ENCODE measurements around the gene RAI14.

DNA sequence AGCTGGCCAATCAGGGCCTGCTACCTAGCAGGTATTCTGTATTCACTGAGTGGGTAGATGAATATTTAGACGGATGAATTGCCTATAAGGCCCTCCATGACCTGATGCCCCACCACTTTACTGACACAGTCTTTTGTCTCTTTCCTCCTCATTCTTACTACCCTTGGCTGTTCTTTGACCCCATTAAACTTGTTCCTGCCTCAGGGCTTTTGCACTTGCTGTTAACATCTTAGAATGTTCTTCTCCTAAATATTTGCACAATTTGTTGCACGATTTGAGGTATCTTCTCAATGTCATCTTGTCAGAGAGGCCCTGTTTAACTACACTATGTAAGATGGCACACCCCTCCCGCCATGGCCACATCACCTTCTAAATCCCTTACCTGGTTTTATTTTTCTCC, 179.5 kb downstream of the RAI14 start:
- TF ChIP-seq, protein P1, sequence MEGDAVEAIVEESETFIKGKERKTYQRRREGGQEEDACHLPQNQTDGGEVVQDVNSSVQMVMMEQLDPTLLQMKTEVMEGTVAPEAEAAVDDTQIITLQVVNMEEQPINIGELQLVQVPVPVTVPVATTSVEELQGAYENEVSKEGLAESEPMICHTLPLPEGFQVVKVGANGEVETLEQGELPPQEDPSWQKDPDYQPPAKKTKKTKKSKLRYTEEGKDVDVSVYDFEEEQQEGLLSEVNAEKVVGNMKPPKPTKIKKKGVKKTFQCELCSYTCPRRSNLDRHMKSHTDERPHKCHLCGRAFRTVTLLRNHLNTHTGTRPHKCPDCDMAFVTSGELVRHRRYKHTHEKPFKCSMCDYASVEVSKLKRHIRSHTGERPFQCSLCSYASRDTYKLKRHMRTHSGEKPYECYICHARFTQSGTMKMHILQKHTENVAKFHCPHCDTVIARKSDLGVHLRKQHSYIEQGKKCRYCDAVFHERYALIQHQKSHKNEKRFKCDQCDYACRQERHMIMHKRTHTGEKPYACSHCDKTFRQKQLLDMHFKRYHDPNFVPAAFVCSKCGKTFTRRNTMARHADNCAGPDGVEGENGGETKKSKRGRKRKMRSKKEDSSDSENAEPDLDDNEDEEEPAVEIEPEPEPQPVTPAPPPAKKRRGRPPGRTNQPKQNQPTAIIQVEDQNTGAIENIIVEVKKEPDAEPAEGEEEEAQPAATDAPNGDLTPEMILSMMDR (conservative IDR thresholded peaks at IDR 0.05), result no peak
- TF ChIP-seq EZH2 (IDR thresholded peaks at IDR 0.05; ENCODE audit: low read depth), result no peak
